GM18526 (cell line): Measurements from ENCODE around the gene TERT.

Experiments used
- POLR2A ChIP-seq: IDR thresholded peaks from 3 replicates; pipeline ENCODE4 v1.6.1; 2011; ENCODE audit not compliant: insufficient read length; ENCODE audit errors: extremely low read depth

TERT gene

DNA sequence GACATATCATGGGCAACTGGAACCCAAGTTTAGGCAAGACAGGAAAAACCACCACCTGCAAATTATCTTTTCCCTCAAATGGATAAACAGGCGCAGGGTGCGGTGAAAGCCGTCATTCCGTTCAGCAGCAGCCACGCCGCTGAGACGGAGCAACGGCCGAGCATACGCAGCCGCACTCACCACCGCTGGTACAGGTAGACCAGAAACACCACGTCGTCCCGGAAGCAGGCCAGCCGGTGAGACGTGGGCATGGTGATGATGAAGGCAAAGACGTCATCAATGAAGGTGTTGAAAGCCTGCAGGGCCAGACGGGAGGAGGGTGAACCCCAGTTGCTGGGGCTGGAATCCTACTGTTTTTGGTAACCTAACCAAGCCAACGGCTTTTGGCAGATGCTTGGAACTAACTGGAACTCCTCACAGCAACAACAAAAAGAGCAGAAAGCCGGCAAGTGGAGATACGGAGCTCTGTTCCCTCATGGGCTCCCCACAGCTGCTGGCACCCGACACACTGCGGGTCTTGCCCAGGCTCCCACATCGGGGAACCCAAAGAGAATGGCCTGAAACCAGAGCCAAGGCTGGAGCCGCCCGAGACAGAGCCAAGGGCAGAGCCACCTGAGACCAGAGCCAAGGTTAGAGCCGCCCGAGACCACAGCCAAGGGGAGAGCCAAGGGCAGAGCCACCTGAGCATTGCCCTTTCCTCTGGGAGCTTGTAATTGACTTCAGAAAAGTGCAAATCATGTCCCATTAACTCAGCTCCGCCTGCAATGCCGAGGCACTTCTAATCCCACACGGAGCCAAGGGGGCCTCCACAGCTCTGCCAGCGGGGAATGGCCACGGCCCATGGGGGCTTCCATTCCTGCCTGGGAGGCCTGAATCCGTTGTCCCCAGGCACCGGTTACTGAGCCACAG lies 25.8 kb upstream of the TERT start:
- TF ChIP-seq POLR2A = no peak

DNA sequence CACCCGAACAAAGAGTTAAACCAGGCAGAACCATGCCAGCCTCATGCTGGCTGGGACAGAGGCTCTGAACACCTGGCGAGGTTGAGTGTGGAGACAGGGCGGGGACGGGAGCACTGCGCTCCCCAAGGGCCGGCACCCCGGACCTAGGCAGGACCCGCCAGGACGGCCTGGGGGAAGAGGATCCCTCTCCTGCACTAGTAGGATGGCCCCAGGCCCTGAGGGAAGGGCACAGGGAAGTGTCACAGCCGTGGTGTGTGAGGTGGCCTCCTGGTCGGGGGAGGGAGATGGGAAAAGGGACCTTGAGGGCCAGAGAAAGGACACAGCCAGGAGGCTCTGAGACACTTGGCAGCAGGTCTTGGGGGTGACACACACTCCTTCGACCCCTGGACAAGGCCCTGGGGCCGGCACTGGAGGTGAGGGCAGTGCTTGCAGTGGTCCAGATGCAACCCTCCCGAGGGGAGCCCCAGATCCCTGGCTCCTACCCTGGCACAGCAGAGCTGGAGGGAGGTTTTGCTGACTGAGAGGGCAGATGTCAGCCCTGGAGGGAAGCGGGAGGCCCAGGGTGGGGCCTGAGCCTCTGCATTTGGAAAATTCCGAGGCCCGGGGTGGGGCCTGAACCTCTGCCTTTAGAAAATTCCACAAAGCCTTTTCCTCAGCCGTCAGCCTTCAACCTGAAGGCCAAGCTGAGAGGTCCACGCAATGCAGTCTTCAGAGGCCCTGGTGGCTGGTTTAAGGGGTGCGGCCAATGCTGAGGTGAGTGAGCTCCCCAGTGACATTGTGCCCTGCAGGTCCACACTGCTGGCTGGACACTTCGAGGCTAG lies 24.8 kb upstream of the TERT start:
- no peak for TF ChIP-seq POLR2A

DNA sequence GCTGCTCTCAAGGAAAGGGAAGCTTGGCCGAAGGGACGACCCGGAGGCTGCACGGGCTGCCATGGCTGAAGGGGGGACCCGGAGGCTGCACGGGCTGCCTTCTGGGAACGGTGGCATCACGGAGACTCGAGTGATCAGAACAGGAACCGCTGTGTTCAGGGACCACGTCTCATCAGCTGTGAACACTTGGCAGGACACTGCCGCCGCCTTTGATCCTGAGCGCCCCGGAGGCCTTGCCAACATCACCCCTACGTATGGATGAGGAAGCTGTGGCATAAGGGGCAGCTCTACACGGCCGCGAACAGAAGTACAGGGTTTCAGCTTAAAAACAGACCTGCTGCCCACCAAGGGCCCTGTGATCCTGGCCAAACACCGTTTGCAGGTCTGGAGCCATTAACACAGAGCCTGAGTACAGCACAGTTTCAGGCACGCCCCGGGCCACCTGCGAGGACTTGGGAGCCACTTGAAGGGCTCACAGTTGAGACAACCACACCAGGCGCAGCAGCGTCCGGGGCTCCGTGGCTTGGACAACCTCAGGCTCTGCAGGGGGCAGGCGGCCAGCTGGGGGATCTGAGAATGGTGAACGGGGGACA lies 23.9 kb upstream of the TERT start:
- TF ChIP-seq POLR2A = no peak

DNA sequence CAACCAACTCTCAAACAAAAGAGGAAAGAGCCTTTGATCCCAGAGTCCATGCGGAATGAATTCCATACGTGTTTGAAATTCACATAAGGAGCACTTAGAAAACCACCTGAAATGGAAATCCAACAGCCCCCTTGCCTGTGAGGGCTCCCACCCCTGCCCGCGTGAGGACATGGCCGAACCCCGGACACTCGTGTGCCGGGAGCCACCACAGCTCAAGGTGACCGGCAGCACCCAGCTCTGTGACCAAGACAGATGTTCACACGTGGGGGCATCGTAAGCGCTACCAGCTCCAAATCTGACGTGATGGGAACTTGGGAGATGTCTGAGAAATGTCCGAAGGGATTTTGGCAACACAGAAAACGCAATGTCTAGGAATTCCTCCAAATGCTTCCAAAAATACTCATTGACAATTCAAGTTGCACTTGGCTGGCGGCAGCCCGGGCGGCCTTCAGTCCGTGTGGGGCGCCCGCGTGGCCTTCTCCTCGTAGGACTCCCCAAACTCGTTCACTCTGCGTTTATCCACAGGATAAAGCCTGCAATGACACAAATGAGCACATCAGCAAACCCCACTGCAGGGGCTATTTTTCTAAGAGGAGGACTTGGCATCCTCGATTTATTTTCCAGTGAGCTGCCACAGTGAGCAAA lies 23.2 kb upstream of the TERT start:
- no peak for TF ChIP-seq POLR2A

DNA sequence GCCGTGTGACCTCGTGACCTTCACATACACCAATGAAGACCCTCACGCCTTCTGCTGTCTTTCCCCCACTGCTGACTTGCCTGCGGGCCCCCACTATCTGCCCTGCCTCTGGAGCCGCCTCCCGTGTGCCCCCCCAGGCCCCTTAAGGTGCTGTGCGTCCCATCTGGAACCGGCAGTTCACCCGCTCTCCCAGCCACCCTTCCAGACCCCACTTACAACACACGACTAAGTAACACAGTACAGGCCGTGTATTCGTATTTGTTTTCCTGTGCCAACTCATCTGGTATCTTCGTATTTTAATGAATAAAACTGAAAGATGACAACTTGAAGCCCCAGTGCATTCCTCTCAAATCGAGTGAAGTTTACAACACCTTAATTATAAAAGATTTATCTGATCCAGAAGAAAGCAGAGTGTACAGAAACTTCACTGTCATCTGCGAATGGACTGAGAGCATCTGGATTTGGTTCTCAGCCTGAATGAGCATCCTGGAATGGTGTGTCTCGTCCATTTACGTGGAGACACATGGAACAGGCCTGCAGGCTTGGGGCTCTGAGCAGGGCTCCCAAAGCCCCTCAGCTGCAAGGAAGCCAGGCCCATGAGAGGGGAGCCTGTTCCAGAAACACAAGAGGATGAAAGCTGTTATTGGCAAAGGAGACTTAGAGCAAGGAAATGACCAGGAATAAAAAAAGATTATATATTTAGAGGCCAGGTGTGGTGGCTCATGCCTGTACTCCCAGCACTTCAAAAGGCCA lies 21.9 kb upstream of the TERT start:
- TF ChIP-seq POLR2A = peak; percentile 14

DNA sequence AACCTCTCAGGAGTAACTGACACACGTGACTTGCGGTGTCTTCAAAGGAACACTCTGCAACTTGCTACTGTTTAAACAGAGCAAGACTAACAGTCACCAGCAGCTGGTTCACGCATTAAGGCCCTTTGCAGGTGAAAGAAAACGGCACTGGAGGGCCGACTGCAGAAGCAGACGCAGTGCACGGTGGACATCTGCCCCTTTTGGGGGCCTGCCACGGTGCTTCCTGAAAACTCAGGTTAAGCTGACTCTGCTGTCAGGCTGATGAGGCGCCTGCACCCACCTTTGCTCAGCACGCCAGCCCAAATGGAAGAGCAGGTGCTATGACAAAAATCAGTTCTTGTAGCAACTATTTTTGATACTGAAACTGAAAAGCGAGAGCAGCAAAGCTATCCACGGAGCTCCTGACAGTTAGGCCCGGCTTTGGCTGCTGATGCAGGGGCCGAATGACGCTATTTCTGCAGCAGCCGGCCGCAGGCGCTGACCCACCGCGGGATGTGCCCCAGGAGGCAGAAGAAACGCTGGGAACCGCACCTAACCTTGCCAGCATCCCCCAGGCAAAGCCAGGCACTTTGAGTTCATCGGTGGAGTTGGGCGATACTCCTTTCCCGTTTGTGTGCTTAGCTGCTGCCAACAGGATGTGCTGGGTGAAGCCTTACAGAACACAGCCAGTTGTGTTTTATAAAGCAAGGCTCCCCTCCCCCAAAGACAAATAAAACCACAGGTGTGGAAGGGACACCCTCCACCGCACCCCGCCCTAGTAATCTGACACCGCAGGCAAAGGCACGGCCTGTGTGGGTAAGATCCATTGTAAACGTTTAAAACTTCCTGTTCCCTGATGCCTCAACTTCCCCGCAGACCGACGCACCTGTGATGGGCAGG lies 21.1 kb upstream of the TERT start:
- TF ChIP-seq POLR2A = peak; percentile 30

DNA sequence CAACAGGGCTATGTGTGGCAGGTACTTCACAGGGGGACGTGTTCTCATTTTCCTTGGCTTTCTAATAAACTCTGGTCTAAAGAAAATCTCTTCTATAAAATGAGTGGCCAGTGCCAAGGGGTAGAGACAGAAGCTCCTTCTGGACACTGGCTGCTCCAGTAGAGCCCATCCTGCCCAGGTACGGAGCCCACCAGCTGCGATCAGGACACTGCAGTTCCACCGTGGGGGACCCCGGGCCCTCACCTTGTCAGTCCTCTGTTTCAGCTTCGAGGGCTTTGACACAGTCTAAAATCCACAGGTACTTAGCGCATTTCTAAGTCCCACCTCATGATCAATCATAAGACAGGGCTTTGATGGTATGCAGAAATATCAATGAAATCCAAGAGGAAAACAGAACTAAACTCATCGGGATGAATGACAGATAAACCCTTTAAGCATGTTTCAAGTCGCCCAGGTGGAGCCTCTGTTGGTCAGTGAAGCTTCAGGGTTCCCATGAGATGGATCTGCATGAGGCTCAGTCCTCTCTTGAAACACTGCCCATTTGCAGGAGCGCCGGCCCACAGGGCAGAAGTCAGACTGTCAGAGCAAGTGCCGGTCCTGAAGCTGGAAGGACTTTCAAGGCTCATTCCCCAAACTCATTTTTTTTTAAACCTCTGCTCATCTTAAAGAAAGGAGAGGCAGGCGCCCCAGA lies 20.3 kb upstream of the TERT start:
- no peak for TF ChIP-seq POLR2A

DNA sequence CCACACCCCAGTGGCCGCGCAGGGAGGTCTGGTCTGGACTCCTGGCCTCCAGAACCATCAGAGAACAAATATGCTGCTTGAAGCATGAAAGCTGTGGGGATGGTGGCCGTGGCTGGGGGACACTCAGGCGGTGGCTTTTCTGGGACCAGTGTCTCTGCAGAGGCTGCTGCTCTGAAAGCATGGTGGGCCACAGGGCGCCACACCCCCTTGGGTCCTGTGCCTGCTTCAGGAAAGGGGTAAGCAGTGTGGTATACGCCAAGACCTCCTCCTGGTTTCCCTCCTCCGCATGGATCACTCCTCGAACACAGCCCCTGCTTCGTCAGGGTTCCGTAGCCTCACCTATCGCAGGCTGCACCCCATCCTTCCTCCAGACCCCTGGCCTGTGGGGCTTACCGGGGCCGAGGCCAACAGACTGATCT lies 19.7 kb upstream of the TERT start:
- no peak for TF ChIP-seq POLR2A

DNA sequence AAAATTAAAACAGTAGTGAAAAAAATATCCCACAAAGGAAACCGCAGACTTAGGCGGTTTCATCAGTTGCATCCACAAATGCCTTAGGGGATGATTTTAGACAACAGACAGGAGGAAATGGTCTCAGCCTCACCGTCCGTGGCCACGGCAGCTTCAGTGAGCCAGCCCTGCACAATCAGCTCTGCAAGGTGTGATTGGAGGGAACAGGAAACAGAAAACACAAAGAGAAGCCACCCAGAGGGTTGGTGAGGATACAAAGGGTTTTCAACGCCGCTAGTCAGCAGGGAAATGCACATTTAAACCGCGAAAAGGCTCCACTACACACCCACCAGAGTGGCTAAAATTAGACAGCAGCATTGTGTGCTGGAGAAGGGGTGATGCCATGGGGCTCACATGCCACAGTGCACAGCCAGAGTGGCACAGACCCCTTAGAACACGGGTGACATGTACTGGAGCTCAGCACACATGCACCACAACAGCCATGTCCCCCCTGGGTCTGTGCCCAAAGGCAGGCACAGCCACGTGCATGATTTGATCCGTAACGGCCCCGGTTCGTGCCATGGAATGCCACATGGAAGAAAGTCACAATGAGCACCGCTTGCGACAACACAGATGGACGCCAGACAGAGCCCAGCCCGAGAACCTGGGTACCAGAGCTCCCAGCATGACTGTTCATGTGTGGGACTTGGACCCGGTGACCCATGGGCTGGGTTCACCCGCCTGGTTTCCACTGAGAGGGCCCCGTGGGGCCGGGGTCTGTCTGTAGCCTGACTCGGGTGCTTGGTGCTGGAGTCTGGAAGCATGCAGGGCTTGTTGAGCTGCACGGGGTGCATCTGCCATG lies 18.3 kb upstream of the TERT start:
- TF ChIP-seq POLR2A = no peak

DNA sequence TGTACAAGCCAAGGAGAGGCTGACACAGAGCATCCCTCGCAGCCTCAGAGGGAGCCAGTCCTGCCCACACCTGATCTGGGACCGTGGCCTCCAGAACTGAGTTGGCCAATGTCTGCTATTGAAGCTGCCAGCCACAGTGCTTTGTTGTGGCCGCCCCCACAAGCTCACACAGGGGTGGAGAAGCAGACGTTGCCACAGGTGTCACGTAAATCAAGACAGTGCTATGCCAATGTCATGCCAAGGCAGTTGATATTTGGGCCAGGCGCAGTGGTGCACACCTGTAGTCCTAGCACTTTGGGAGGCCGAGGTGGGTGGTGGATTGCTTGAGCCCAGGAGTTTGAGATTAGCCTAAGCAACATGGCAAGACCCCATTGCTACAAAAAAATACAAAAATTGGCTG lies 17.3 kb upstream of the TERT start:
- TF ChIP-seq POLR2A = no peak

DNA sequence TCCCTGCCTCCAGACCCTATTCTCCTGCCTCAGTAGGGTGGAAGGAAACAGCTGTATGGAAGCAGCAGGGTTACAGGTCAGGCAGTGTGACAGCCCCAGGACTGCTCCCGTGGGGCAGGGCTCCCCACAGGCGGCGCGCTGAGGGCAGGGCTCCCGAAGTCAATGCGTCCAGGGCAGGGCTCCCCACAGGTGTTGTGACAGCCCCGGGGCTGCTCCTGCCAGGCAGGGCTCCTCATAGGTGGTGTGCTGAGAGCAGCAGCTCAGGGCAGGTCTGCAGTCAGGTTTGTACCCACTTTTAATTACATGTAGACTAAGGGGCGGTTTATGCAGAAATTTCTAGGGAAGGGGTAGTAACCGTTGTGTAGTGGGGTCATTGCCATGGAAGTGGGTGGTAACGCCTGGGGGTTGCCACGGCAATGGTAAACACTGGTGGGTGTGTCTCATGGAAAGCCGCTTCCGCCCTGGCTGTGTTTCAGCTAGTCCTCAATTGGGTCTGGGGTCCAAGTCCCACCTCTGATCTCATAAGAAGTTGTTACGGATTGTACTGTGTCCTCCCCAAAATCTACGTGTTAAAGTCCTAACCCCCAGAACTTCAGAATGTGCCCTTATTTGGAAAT lies 16.7 kb upstream of the TERT start:
- TF ChIP-seq POLR2A = no peak

DNA sequence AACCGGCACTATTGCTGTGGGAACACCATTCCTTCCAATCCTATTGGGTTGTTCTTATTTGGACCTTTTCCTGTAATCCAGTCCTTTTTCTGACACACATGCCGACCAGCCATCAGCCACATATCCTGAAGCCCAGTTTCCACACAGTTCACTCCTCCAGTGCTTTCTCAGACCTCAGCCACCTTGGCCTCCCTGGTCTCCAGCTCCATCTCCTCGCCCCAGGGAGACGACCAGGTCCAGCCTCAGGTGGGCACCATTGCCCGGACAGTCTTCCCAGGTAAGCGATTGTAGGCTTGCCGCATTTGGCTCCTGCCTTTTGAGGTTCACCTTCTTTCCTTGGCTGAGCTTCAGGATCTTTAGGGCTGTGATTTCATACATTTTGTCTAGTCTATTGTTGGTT lies 15.2 kb upstream of the TERT start:
- TF ChIP-seq POLR2A = no peak

DNA sequence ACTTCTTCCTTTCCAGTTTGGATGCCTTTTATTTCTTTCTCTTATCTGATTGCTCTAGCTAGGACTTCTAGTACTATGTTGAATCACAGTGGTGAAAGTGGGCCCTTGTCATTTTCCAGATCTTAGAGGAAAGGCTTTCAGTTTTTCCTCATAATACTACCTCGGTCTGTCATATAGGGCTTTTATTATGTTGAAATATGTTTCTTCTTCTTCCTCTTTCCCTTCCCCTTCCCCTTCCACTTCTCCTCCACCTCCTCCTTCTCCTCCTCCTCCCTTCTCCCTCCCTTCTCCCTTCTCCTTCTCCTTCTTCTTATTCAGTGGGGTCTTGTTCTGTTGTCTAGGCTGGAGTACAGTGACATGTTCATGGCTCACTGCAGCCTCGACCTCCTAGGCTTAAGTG lies 9.2 kb upstream of the TERT start:
- no peak for TF ChIP-seq POLR2A
